PC-3 (cell line): ENCODE results near the gene SP8. TPM values are rescaled to one million over a fixed set of nuclear protein-coding genes. Genes with fewer than 3 reads are reported as not detected.

Source experiments
- ATAC-seq: fragments of 200-7000 bp; cut with Tn5 transposase; 2 replicates; pipeline ENCODE4 v1.9.1; 2020; ENCODE audit warnings: mild to moderate bottlenecking, moderate library complexity
- BruUV-seq: library from RNA; stranded (reverse); fragments of 400-500 nt; replicated peaks from 2 replicates; lab custom pipeline; 2021; lab: Mats Ljungman, UMichigan
- CTCF ChIA-PET: fragments of 300-600 bp; sonication (Branson Sonifier 250); formaldehyde crosslinking; loops from one replicate; lab custom pipeline; 2022; ENCODE audit warnings: antibody characterized with exemption; lab: Charles Lee
- POLR2A ChIA-PET: fragments of 300-600 bp; sonication (Branson Sonifier 250); formaldehyde crosslinking; loops from one replicate; lab custom pipeline; 2022; ENCODE audit warnings: antibody characterized with exemption; ENCODE audit not compliant: unreplicated experiment; lab: Charles Lee
- DNase-seq: peaks from one replicate; pipeline ENCODE4 v3.0.0-alpha.2; 2015
- H2AFZ ChIP-seq: fragments of 300-600 bp; sonication (generic); 2 replicates; pipeline ENCODE4 v1.6.0; 2016; ENCODE audit warnings: antibody characterized with exemption, low read length
- H3F3A ChIP-seq: fragments of 300-600 bp; sonication (generic); one replicate; pipeline ENCODE4 v1.6.0; 2017; ENCODE audit warnings: antibody characterized with exemption, low read length, control low read depth, mild to moderate bottlenecking; ENCODE audit not compliant: unreplicated experiment
- H3K27ac ChIP-seq: fragments of 300-600 bp; sonication (generic); 2 replicates; pipeline ENCODE4 v1.5.1; 2016; ENCODE audit warnings: mild to moderate bottlenecking, low read length
- H3K27me3 ChIP-seq: fragments of 300-600 bp; sonication (generic); 2 replicates; pipeline ENCODE4 v1.6.1; 2016; ENCODE audit warnings: low read length, mixed read lengths
- H3K36me3 ChIP-seq: fragments of 300-600 bp; sonication (generic); 2 replicates; pipeline ENCODE4 v1.6.1; 2016; ENCODE audit warnings: low read depth, mixed run types, low read length, mixed read lengths
- H3K4me1 ChIP-seq: fragments of 300-600 bp; sonication (generic); 2 replicates; pipeline ENCODE4 v1.5.1; 2016; ENCODE audit warnings: low read length; ENCODE audit not compliant: insufficient read depth
- H3K4me2 ChIP-seq: fragments of 300-600 bp; sonication (generic); 2 replicates; pipeline ENCODE4 v1.6.0; 2016; ENCODE audit warnings: low read length
- H3K4me3 ChIP-seq: fragments of 300-600 bp; sonication (generic); 2 replicates; pipeline ENCODE4 v1.5.1; 2016; ENCODE audit warnings: mild to moderate bottlenecking, low read length, mixed read lengths
- H3K79me2 ChIP-seq: fragments of 300-600 bp; sonication (generic); 2 replicates; pipeline ENCODE4 v1.6.1; 2017; ENCODE audit warnings: low read length, mixed read lengths
- H3K9ac ChIP-seq: fragments of 300-600 bp; sonication (generic); 2 replicates; pipeline ENCODE4 v1.6.0; 2016; ENCODE audit warnings: mild to moderate bottlenecking, low read length
- H3K9me2 ChIP-seq: fragments of 300-600 bp; sonication (generic); replicated peaks from 2 replicates; pipeline ENCODE4 v1.6.1; 2016; ENCODE audit warnings: mixed run types, low read length, mixed read lengths
- H3K9me3 ChIP-seq: fragments of 300-600 bp; sonication (generic); 2 replicates; pipeline ENCODE4 v1.6.1; 2016; ENCODE audit warnings: low read length, mixed read lengths
- H4K20me1 ChIP-seq: fragments of 300-600 bp; sonication (generic); 2 replicates; pipeline ENCODE4 v1.6.1; 2016; ENCODE audit warnings: low read length, mixed read lengths
- EZH2 ChIP-seq: fragments of 300-600 bp; sonication (generic); IDR thresholded peaks from one replicate; pipeline ENCODE4 v1.6.1; 2017; ENCODE audit warnings: antibody characterized with exemption, mild to moderate bottlenecking, low read length; ENCODE audit not compliant: unreplicated experiment
- EZH2phosphoT487 ChIP-seq: fragments of 300-600 bp; sonication (generic); IDR thresholded peaks from 2 replicates; pipeline ENCODE4 v1.6.1; 2018; ENCODE audit warnings: mild to moderate bottlenecking, antibody characterized with exemption, low read length, borderline replicate concordance
- intact Hi-C: fragments of 100-400 bp; cut with micrococcal nuclease; formaldehyde crosslinking; loops from 2 replicates; pipeline ENCODE4 v1.9.0; 2023
- total RNA-seq: library from RNA; depleted of rRNA; stranded (reverse); fragments of >200 nt; gene quantifications from 2 replicates; pipeline ENCODE4 v1.2.3, GENCODE V29; 2014
- TF ChIP-seq, protein P1 (sequence below): fragments of 300-600 bp; sonication (generic); conservative IDR thresholded peaks from 2 replicates; pipeline ENCODE4 v1.5.1; 2017; ENCODE audit warnings: antibody characterized with exemption, low read depth, mild to moderate bottlenecking, low read length

The SP8 gene
- total RNA-seq, 1 experiment from 2014 or later: not detected

GRCh38 chr7:20744954-20745446, 41.7 kb downstream of the SP8 start:
- ATAC-seq (peak; percentile 60; the same call in 1 of the 2 replicates), DNase-seq (peak; percentile 55)
- no peaks in the 10 kb centered on the region for H3K9me3 ChIP-seq
- ChIA-PET POLR2A (no interaction called here), CTCF (interaction anchor here (0.8 kb wide), 1 partner anchor 53 kb away, joined by 3 read pairs; no protein-coding TSS in a partner anchor)
- H3K4me1 ChIP-seq: no peaks in the 10 kb centered on the region
- no peak overlapping the region for H3K9ac ChIP-seq
- intact Hi-C loops: no loop called here
- no peak overlapping the region for H2AFZ ChIP-seq
- no peaks in the 10 kb centered on the region for H3F3A ChIP-seq
- no peak overlapping the region for H3K4me3 ChIP-seq
- no peak overlapping the region for H3K27ac ChIP-seq
- H3K36me3 ChIP-seq: no peaks in the 10 kb centered on the region
- no peaks in the 10 kb centered on the region for H4K20me1 ChIP-seq
- TF ChIP-seq EZH2 (no peak), EZH2phosphoT487 (no peak)
- TF ChIP-seq, protein P1, sequence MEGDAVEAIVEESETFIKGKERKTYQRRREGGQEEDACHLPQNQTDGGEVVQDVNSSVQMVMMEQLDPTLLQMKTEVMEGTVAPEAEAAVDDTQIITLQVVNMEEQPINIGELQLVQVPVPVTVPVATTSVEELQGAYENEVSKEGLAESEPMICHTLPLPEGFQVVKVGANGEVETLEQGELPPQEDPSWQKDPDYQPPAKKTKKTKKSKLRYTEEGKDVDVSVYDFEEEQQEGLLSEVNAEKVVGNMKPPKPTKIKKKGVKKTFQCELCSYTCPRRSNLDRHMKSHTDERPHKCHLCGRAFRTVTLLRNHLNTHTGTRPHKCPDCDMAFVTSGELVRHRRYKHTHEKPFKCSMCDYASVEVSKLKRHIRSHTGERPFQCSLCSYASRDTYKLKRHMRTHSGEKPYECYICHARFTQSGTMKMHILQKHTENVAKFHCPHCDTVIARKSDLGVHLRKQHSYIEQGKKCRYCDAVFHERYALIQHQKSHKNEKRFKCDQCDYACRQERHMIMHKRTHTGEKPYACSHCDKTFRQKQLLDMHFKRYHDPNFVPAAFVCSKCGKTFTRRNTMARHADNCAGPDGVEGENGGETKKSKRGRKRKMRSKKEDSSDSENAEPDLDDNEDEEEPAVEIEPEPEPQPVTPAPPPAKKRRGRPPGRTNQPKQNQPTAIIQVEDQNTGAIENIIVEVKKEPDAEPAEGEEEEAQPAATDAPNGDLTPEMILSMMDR: peak; percentile 50
- no peak overlapping the region for H3K4me2 ChIP-seq
- no peaks in the 10 kb centered on the region for H3K79me2 ChIP-seq
- BruUV-seq: no TSS peak
- H3K9me2 ChIP-seq: no peaks in the 10 kb centered on the region
- H3K27me3 ChIP-seq: peaks cover 31% of the 10 kb centered on the region

GRCh38 chr7:20742913-20743312, 43.8 kb downstream of the SP8 start:
- TF ChIP-seq EZH2phosphoT487 (no peak), EZH2 (no peak)
- TF ChIP-seq, protein P1: no peak
- CTCF ChIA-PET: no interaction called here
- ATAC-seq (no peak), DNase-seq (no peak)
- Histone ChIP-seq H3K9me2 (no peaks in the 10 kb centered on the region), H3F3A (no peaks in the 10 kb centered on the region), H3K4me3 (no peak overlapping the region), H4K20me1 (no peaks in the 10 kb centered on the region), H3K9me3 (no peaks in the 10 kb centered on the region), H2AFZ (no peak overlapping the region), H3K79me2 (no peaks in the 10 kb centered on the region), H3K9ac (no peak overlapping the region), H3K4me2 (no peak overlapping the region), H3K27me3 (peaks cover 28% of the 10 kb centered on the region), H3K27ac (no peak overlapping the region), H3K36me3 (no peaks in the 10 kb centered on the region), H3K4me1 (no peaks in the 10 kb centered on the region)
- POLR2A ChIA-PET: no interaction called here
- BruUV-seq: no TSS peak
- intact Hi-C loops: no loop called here

DNA sequence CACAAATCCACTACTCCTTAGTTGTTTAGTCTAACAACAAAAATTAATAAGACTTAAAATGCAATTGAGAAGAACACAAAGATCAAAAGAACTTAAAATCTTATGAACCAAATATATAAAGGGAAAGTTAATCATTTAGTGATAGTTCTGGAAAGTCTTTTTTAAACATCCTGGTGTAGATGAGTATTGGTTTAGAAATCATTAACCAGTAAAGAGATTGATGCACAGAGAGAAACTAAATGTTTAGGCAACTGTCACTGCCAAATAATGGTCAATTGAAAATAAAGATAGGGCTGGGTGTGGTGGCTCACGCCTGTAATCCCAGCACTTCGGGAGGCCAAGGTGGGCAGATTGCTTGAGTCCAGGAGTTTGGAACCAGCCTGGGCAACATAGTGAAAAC, 44.9 kb downstream of the SP8 start:
- no peaks in the 10 kb centered on the region for H3K9me3 ChIP-seq
- H3K36me3 ChIP-seq: no peaks in the 10 kb centered on the region
- ChIA-PET POLR2A (no interaction called here), CTCF (no interaction called here)
- no peaks in the 10 kb centered on the region for H3F3A ChIP-seq
- H3K4me2 ChIP-seq: no peak overlapping the region
- H3K79me2 ChIP-seq: no peaks in the 10 kb centered on the region
- no peak for DNase-seq
- no peak overlapping the region for H3K9ac ChIP-seq
- no TSS peak for BruUV-seq
- no peak for ATAC-seq
- intact Hi-C loops: no loop called here
- H3K4me1 ChIP-seq: no peaks in the 10 kb centered on the region
- H4K20me1 ChIP-seq: no peaks in the 10 kb centered on the region
- H3K9me2 ChIP-seq: no peaks in the 10 kb centered on the region
- no peak overlapping the region for H2AFZ ChIP-seq
- H3K27ac ChIP-seq: no peak overlapping the region
- no peak overlapping the region for H3K4me3 ChIP-seq
- TF ChIP-seq, protein P1: no peak
- H3K27me3 ChIP-seq: peaks cover 34% of the 10 kb centered on the region
